ENCODE measurements around the gene IL17B.

Gene IL17B

GRCh38 chr5:149357370-149358293 is 21.5 kb downstream of the IL17B start, which contains the start of gene PCYOX1L:
Gene PCYOX1L, plus strand, starts transcription at chr5:149358046. Its CDS starts 23 bp downstream, at chr5:149358069.
- DNase-seq (ENCODE audit: low spot score), result peak; percentile 97

GRCh38 chr5:149356391-149356790 is 22.7 kb downstream of the IL17B start:
- DNase-seq (ENCODE audit: low spot score), result no peak

- DNase-seq (ENCODE audit: low spot score), result no peak
Measured at GRCh38 chr5:149355688-149356087, 23.4 kb downstream of the IL17B start.

DNA sequence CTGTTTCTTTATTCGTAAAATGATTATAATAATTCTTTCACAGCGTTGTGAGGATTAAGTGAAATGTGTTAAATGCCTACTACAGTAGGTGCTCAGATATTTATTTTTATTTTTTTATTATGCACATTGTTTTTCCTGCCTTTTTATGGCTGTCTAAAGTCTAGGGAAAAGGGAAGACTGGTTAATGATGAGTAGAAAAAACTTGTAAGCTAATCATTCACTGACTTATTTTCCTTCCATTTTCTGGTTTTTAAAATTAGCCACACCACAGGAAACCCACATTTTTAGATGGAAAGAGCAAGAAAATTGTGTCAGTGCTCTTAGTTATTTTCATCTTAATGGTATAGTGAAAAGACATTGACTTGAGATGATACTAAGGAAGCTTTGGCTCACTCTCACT is 25.2 kb downstream of the IL17B start:
- no peak for DNase-seq (ENCODE audit: low spot score)

- DNase-seq (ENCODE audit: low spot score), result no peak
Measured at GRCh38 chr5:149352169-149352568, 26.9 kb downstream of the IL17B start.

- no peak for DNase-seq (ENCODE audit: low spot score)
Measured at GRCh38 chr5:149349382-149349781, 29.7 kb downstream of the IL17B start.

DNA sequence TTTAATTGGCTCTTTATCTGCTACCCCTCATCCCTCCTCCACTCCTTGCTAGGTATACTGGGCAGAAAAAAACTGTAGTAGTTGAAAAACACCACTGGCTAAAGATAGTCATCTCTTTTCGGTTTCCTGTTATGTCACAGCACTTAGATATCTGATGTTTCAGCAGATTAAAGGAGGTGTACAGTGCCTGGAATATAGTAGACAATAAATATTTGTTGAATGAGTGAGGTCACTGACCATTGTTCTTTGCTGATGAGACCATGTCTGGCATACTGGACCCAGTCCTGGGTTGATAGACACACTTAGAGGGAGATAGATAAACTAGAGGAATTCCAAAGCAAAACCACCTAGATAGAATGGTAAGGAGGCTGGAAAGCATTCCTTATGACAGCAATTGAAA is 30.6 kb downstream of the IL17B start:
- DNase-seq (ENCODE audit: low spot score), result no peak

DNA sequence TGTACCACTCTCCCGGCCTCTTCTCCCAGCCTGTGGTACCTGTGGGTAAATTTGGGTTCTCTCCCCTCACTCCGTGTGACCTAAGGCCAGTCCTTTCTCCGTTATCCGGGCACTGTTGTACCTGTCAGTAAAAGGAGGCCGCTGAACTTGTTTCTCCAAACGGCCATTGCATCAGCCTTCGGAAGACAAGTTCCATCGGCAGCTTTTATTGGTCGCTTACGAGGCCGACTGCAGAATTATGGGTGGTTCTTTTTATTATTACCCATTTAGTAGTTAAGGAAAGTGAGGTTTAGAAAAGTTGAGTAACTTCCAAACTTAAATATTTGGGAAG is 33.2 kb downstream of the IL17B start:
- peak; percentile 22 for DNase-seq (ENCODE audit: low spot score)

- peak; percentile 96 for DNase-seq (ENCODE audit: low spot score)
Measured at GRCh38 chr5:149345147-149345891, 33.8 kb downstream of the IL17B start, which contains the start of gene GRPEL2. Gene GRPEL2, plus strand, starts transcription at chr5:149345499. Its CDS starts 41 bp downstream, at chr5:149345540.

GRCh38 chr5:149344151-149344550 is 34.9 kb downstream of the IL17B start:
- no peak for DNase-seq (ENCODE audit: low spot score)

DNA sequence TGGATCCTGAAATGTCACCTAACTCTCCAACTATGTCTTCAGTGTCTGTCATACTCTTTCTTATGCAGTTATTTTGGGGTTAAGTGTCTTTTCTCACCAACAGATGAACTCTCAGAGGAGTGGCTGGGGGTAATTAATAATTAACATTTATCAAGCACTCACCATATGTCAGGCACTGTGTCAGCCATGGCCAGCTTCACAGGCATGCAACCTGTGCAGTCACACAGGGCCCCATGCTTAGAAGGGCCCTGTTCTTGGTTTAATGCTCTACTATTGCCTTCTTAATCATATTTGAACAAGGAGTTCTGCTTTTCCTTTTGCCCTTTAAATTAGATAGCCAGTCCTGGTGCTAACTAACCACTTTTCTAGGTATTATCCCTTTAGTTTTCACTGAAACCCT is 37.2 kb downstream of the IL17B start:
- DNase-seq (ENCODE audit: low spot score), result no peak

- no peak for DNase-seq (ENCODE audit: low spot score)
Measured at GRCh38 chr5:149340920-149341319, 38.2 kb downstream of the IL17B start.

GRCh38 chr5:149338364-149338763 is 40.7 kb downstream of the IL17B start:
- DNase-seq (ENCODE audit: low spot score), result no peak

DNA sequence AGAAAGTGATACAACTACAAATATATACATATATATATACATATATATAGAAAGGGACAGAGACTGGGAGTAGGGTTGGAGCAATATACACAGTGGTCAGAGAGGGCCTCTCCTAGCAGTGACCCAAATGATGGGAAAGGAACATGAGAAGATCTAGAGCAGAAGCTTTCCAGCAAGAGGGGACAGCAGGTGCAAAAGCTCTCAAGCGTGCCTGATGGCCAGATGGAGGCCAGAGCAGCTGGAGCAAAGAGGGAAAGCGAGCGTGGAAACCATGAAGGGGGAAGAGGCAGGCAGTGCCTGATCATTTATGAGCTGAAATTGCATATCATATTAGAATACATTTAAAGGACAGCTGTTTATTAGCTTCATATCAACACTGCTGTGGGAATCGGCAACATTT is 41.4 kb downstream of the IL17B start:
- no peak for DNase-seq (ENCODE audit: low spot score)

DNA sequence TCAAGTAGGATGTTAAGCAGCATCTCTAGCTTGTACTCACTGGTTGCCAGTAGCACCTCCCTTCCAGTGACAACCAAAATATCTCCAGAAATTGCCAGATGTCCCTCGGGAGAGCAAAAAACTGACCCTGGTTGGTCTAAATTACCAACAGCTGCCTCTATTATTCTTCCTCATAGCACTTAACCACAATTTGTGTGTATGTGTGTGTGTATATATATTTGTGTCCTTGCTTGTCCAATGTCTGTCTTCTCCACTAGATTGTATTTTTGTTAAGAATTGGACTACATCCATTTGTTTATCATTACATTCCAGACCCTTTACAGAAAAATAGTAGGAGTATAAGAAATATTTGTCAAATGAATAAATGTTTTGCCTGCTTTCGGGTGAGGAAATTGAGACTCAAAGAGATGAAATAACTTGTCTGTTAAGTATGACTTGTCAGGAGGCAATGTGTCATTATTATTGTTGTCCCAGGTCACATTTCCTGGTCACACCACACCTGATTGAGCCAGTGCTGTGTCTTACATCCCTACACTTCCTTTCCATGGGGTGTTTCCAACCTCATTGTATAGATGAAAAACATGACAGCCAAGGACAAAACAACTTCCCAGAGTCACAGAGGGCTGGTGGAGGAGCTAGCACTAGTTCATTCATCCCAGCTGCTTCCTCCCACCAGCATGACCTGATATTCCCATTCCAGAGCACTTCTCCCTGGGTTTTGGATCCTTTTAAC is 45.2 kb downstream of the IL17B start:
- DNase-seq (ENCODE audit: low spot score), result no peak

GRCh38 chr5:149328177-149328576 is 50.9 kb downstream of the IL17B start:
- no peak for DNase-seq (ENCODE audit: low spot score)

DNA sequence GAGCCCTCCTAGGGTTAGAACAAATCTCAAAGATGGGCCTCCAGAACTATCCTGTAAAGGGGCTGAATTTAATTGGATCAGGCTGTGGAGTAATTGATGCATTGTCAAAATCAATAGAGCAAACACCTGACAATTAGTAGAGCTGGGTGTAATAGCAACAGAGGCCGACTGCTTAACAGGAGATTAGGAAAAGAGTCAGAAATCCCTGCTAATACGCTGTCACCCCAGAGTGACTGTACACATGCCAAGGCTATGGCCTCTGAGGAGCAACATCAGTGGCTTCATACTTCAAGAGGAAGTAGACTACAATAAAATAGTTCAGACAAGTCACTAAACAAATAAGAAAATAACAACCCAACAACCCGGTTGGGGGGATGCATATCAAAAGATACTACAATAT is 52.5 kb downstream of the IL17B start:
- no peak for DNase-seq (ENCODE audit: low spot score)

- no peak for DNase-seq (ENCODE audit: low spot score)
Measured at GRCh38 chr5:149325894-149326293, 53.2 kb downstream of the IL17B start.

GRCh38 chr5:149325166-149325735 is 53.8 kb downstream of the IL17B start:
- no peak for DNase-seq (ENCODE audit: low spot score)

GRCh38 chr5:149324641-149325040 is 54.5 kb downstream of the IL17B start:
- no peak for DNase-seq (ENCODE audit: low spot score)
